SK-N-SH (cell line): Measurements from ENCODE around the gene CHAC1. TPM values are rescaled to one million over a fixed set of nuclear protein-coding genes. Genes with fewer than 3 reads are reported as not detected.

ENCODE experiments used
- CTCF ChIA-PET: fragments of 300-600, 350-600 bp; formaldehyde crosslinking; extraction: SDS; loops from one replicate; lab custom pipeline; 2021; lab: Yijun Ruan, JAX
- POLR2A ChIA-PET: fragments of 350-600 bp; sonication (Branson Sonifier 250); formaldehyde crosslinking; extraction: SDS; loops from one replicate; lab custom pipeline; 2020; ENCODE audit warnings: antibody characterized with exemption, inconsistent platforms; lab: Yijun Ruan, JAX
- DNase-seq: peaks from one replicate; pipeline ENCODE4 v3.0.0; 2012
- H2AFZ ChIP-seq: fragments of 200-600 bp; sonication (generic); 2 replicates; pipeline ENCODE4 v1.8.1; 2016; ENCODE audit warnings: antibody characterized with exemption, mild to moderate bottlenecking, low read depth
- H3F3A ChIP-seq: fragments of 200-600 bp; sonication (generic); replicated peaks from 2 replicates; pipeline ENCODE3; 2016; ENCODE audit warnings: antibody characterized with exemption, mild to moderate bottlenecking; ENCODE audit not compliant: insufficient read depth
- H3K27ac ChIP-seq, 2 experiments: fragments of 200-500 bp in 1 of 2; fragments of 200-600 bp in 1 of 2; sonication (Bioruptor generic) in 1 of 2; sonication (generic), shearing (Covaris generic) in 1 of 2; 2 replicates each; pipeline versions ENCODE4 v1.5.1 to v1.6.1; 2014 to 2016; ENCODE audit warnings: low read depth in 2 of 2, inconsistent platforms in 1 of 2, low read length in 1 of 2, mild to moderate bottlenecking in 1 of 2, mixed read lengths in 1 of 2
- H3K27me3 ChIP-seq: fragments of 200-600 bp; sonication (generic), shearing (Covaris generic); 2 replicates; pipeline ENCODE4 v1.6.1; 2016; ENCODE audit warnings: mixed run types; ENCODE audit not compliant: insufficient read depth
- H3K36me3 ChIP-seq, 2 experiments: fragments of 200-500 bp in 1 of 2; fragments of 200-600 bp in 1 of 2; sonication (Bioruptor generic) in 1 of 2; sonication (generic) in 1 of 2; replicated peaks in 1 of 2; 2 replicates each; pipeline versions ENCODE3 to v1.5.1; 2014 to 2016; ENCODE audit warnings: low read length in 1 of 2, mild to moderate bottlenecking in 1 of 2; ENCODE audit not compliant: insufficient read depth in 2 of 2, control insufficient read depth in 1 of 2
- H3K4me1 ChIP-seq, 2 experiments: fragments of 200-500 bp in 1 of 2; fragments of 200-600 bp in 1 of 2; sonication (Bioruptor generic) in 1 of 2; sonication (generic), shearing (Covaris generic) in 1 of 2; 2 replicates each; pipeline versions ENCODE4 v1.5.1 to v1.6.1; 2014 to 2016; ENCODE audit warnings: low read depth in 1 of 2, low read length in 1 of 2, mixed run types in 1 of 2; ENCODE audit not compliant: insufficient read depth in 2 of 2, control insufficient read depth in 1 of 2
- H3K4me2 ChIP-seq: fragments of 200-600 bp; sonication (generic), shearing (Covaris generic); 2 replicates; pipeline ENCODE4 v1.6.1; 2017; ENCODE audit warnings: mixed run types
- H3K4me3 ChIP-seq, 2 experiments: fragments of 200-500 bp in 1 of 2; fragments of 200-600 bp in 1 of 2; sonication (Bioruptor generic) in 1 of 2; sonication (generic), shearing (Covaris generic) in 1 of 2; 2 replicates each; pipeline versions ENCODE4 v1.5.1 to v1.8.1; 2014 to 2016; ENCODE audit warnings: low read depth in 2 of 2, inconsistent platforms in 1 of 2, low read length in 1 of 2, mild to moderate bottlenecking in 1 of 2, mixed read lengths in 1 of 2, moderate library complexity in 1 of 2
- H3K79me2 ChIP-seq: fragments of 200-600 bp; sonication (generic); 2 replicates; pipeline ENCODE4 v1.8.1; 2017; ENCODE audit warnings: mild to moderate bottlenecking; ENCODE audit not compliant: insufficient read depth
- H3K9ac ChIP-seq: fragments of 200-600 bp; sonication (generic); 2 replicates; pipeline ENCODE4 v1.6.1; 2017; ENCODE audit warnings: mixed run types
- H3K9me2 ChIP-seq: fragments of 200-600 bp; sonication (generic); 2 replicates; pipeline ENCODE4 v1.6.1; 2017; ENCODE audit warnings: mixed run types
- H3K9me3 ChIP-seq: fragments of 200-600 bp; sonication (generic); 2 replicates; pipeline ENCODE4 v1.6.1; 2017; ENCODE audit warnings: mixed run types, mild to moderate bottlenecking, moderate library complexity
- H4K20me1 ChIP-seq: fragments of 200-600 bp; sonication (generic); 2 replicates; pipeline ENCODE4 v1.6.1; 2017; ENCODE audit warnings: mild to moderate bottlenecking, mixed run types; ENCODE audit not compliant: insufficient read depth
- CTCF ChIP-seq: fragments of 200-600 bp; sonication (generic); IDR thresholded peaks from 2 replicates; pipeline ENCODE4 v1.6.1; 2017; ENCODE audit warnings: antibody characterized with exemption, mild to moderate bottlenecking, moderate library complexity
- ELF1 ChIP-seq: IDR thresholded peaks from 2 replicates; pipeline ENCODE4 v1.4.0; 2012
- EZH2phosphoT487 ChIP-seq: fragments of 200-600 bp; sonication (generic); IDR thresholded peaks from 2 replicates; pipeline ENCODE4 v1.6.1; 2017; ENCODE audit warnings: low read depth, mixed run types, mild to moderate bottlenecking, antibody characterized with exemption, moderate library complexity, borderline replicate concordance
- FOSL2 ChIP-seq: IDR thresholded peaks from 2 replicates; pipeline ENCODE4 v1.4.0; 2012; ENCODE audit warnings: low read depth, mild to moderate bottlenecking, moderate library complexity, borderline replicate concordance
- FOXJ3 ChIP-seq: sonication (generic); formaldehyde crosslinking; IDR thresholded peaks from 2 replicates; pipeline ENCODE4 v1.5.1; 2020; ENCODE audit warnings: mild to moderate bottlenecking, missing genetic modification reagents
- FOXM1 ChIP-seq: IDR thresholded peaks from 2 replicates; pipeline ENCODE4 v1.4.0; 2012; ENCODE audit warnings: low read depth, mild to moderate bottlenecking
- GABPA ChIP-seq: IDR thresholded peaks from 2 replicates; pipeline ENCODE4 v1.4.0; 2012; ENCODE audit warnings: low read depth, mild to moderate bottlenecking
- JUND ChIP-seq: IDR thresholded peaks from 2 replicates; pipeline ENCODE4 v1.4.0; 2012
- NRF1 ChIP-seq: IDR thresholded peaks from 2 replicates; pipeline ENCODE4 v1.6.1; 2012; ENCODE audit warnings: low read depth, mild to moderate bottlenecking, low read length
- POLR2AphosphoS5 ChIP-seq: IDR thresholded peaks from 2 replicates; pipeline ENCODE4 v1.6.1; 2012; ENCODE audit warnings: low read depth, low read length
- RCOR1 ChIP-seq: fragments of 150-350 bp; IDR thresholded peaks from 2 replicates; pipeline ENCODE4 v1.6.1; 2017; ENCODE audit warnings: antibody characterized with exemption, low read length
- RXRA ChIP-seq: IDR thresholded peaks from 2 replicates; pipeline ENCODE4 v1.4.0; 2012; ENCODE audit warnings: low read depth, mild to moderate bottlenecking, borderline replicate concordance
- SIN3A ChIP-seq: IDR thresholded peaks from 2 replicates; pipeline ENCODE4 v1.6.1; 2012; ENCODE audit warnings: low read depth, mild to moderate bottlenecking, low read length, moderate library complexity, borderline replicate concordance
- TCF12 ChIP-seq: IDR thresholded peaks from 2 replicates; pipeline ENCODE4 v1.4.0; 2012
- USF1 ChIP-seq: IDR thresholded peaks from 2 replicates; pipeline ENCODE4 v1.4.0; 2012; ENCODE audit warnings: low read depth, borderline replicate concordance
- YY1 ChIP-seq: IDR thresholded peaks from 2 replicates; pipeline ENCODE4 v1.4.0; 2012; ENCODE audit warnings: low read depth, mild to moderate bottlenecking
- ZBTB33 ChIP-seq: IDR thresholded peaks from 2 replicates; pipeline ENCODE4 v1.4.0; 2012; ENCODE audit warnings: low read depth, borderline replicate concordance
- WGBS: methylation state at CpG from one replicate; pipeline ENCODE4 v1.1.6; 2017; ENCODE audit warnings: low lambda C conversion rate; 5-methylcytosine and 5-hydroxymethylcytosine counted together
- polyA plus RNA-seq, 3 experiments: library from polyadenylated mRNA; depleted of rRNA; stranded (reverse); fragments of >200 nt; gene quantifications; 2 replicates each; pipeline ENCODE4 v1.2.3, GENCODE V29; 2012
- TF ChIP-seq, protein P1 (sequence below): IDR thresholded peaks from 2 replicates; pipeline ENCODE4 v1.6.1; 2012; ENCODE audit warnings: mild to moderate bottlenecking, low read depth, low read length, moderate library complexity
- TF ChIP-seq, protein P2 (sequence below): fragments of 150-350 bp; IDR thresholded peaks from 2 replicates; pipeline ENCODE4 v1.6.1; 2017; ENCODE audit warnings: antibody characterized with exemption, low read length, low read depth, borderline replicate concordance

The CHAC1 gene
- polyA plus RNA-seq, 1 of the 3 experiments (the other 2 are of a cell fraction), result 9.3 TPM

- peaks cover 12% of the 10 kb centered on the region for H3F3A ChIP-seq
- no peaks in the 10 kb centered on the region for H3K79me2 ChIP-seq
- H3K9me2 ChIP-seq, result no peaks in the 10 kb centered on the region
- no peak overlapping the region for H3K4me2 ChIP-seq
- no peak overlapping the region for H3K4me3 ChIP-seq
- H3K9me3 ChIP-seq, result no peaks in the 10 kb centered on the region
- H3K9ac ChIP-seq, result no peak overlapping the region
- no peak for DNase-seq
- ChIA-PET POLR2A (no interaction called here), CTCF (interaction anchor here (33.6 kb wide), 1 partner anchor 34 kb away, joined by 675 read pairs; the partner anchor contains the start of gene VPS18)
- H3K27me3 ChIP-seq, result peaks cover 3% of the 10 kb centered on the region; the same call in 1 of the 2 replicates
- H2AFZ ChIP-seq, result no peak overlapping the region
- H4K20me1 ChIP-seq, result no peaks in the 10 kb centered on the region
- no peak overlapping the region for H3K27ac ChIP-seq
- no peaks in the 10 kb centered on the region for H3K36me3 ChIP-seq
- WGBS, result 82% methylated on average over 12 of the region's 31 CpGs
- TF ChIP-seq POLR2AphosphoS5, result no peak
- no peak for TF ChIP-seq SIN3A
- TF ChIP-seq JUND, result no peak
- no peak for TF ChIP-seq ZBTB33
- TF ChIP-seq CTCF, result no peak
- no peak for TF ChIP-seq ELF1
- TF ChIP-seq TCF12, result no peak
- no peak for TF ChIP-seq RXRA
- no peak for TF ChIP-seq FOXM1
- no peak for TF ChIP-seq YY1
- no peak for TF ChIP-seq FOSL2
- no peak for TF ChIP-seq FOXJ3
- no peak for TF ChIP-seq USF1
- no peak for TF ChIP-seq NRF1
- TF ChIP-seq, protein P1, sequence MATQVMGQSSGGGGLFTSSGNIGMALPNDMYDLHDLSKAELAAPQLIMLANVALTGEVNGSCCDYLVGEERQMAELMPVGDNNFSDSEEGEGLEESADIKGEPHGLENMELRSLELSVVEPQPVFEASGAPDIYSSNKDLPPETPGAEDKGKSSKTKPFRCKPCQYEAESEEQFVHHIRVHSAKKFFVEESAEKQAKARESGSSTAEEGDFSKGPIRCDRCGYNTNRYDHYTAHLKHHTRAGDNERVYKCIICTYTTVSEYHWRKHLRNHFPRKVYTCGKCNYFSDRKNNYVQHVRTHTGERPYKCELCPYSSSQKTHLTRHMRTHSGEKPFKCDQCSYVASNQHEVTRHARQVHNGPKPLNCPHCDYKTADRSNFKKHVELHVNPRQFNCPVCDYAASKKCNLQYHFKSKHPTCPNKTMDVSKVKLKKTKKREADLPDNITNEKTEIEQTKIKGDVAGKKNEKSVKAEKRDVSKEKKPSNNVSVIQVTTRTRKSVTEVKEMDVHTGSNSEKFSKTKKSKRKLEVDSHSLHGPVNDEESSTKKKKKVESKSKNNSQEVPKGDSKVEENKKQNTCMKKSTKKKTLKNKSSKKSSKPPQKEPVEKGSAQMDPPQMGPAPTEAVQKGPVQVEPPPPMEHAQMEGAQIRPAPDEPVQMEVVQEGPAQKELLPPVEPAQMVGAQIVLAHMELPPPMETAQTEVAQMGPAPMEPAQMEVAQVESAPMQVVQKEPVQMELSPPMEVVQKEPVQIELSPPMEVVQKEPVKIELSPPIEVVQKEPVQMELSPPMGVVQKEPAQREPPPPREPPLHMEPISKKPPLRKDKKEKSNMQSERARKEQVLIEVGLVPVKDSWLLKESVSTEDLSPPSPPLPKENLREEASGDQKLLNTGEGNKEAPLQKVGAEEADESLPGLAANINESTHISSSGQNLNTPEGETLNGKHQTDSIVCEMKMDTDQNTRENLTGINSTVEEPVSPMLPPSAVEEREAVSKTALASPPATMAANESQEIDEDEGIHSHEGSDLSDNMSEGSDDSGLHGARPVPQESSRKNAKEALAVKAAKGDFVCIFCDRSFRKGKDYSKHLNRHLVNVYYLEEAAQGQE, result no peak
- no peak for TF ChIP-seq EZH2phosphoT487
- no peak for TF ChIP-seq RCOR1
- TF ChIP-seq, protein P2, sequence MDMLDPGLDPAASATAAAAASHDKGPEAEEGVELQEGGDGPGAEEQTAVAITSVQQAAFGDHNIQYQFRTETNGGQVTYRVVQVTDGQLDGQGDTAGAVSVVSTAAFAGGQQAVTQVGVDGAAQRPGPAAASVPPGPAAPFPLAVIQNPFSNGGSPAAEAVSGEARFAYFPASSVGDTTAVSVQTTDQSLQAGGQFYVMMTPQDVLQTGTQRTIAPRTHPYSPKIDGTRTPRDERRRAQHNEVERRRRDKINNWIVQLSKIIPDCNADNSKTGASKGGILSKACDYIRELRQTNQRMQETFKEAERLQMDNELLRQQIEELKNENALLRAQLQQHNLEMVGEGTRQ, result no peak
- no peak for TF ChIP-seq GABPA
- peaks cover 0 to 15% of the 10 kb centered on the region in 2 experiments; a peak in 1 of 4 replicates for H3K4me1 ChIP-seq
These were observed 17.0 kb upstream of the CHAC1 start for GRCh38 chr15:40936234-40936708.
